Panc1 (cell line): ENCODE data around the gene REV1. TPM values are rescaled to one million over a fixed set of nuclear protein-coding genes. Genes with fewer than 3 reads are reported as not detected.
"Not testable (repeated sequence)": the region's sequence is repeated elsewhere in the genome, so short reads cannot be mapped to it uniquely, and the experiment has no call there.

ENCODE experiments used
- ATAC-seq: fragments of 200-7000 bp; cut with Tn5 transposase; 2 replicates; pipeline ENCODE4 v1.9.1; 2020; ENCODE audit warnings: mild to moderate bottlenecking, moderate library complexity
- BruUV-seq: library from RNA; stranded (reverse); fragments of 400-500 nt; replicated peaks from 2 replicates; lab custom pipeline; 2021; lab: Mats Ljungman, UMichigan
- CTCF ChIA-PET: fragments of 300-600 bp; sonication (Branson Sonifier 250); formaldehyde crosslinking; loops from one replicate; lab custom pipeline; 2022; ENCODE audit warnings: antibody characterized with exemption; lab: Charles Lee
- POLR2A ChIA-PET: fragments of 300-600 bp; sonication (Branson Sonifier 250); formaldehyde crosslinking; loops from one replicate; lab custom pipeline; 2022; ENCODE audit warnings: antibody characterized with exemption; lab: Charles Lee
- DNase-seq: peaks from one replicate; pipeline ENCODE4 v3.0.0-alpha.2; 2010; ENCODE audit warnings: low read depth, low spot score
- H3K27ac ChIP-seq: 2 replicates; pipeline ENCODE4 v1.5.1; 2011; ENCODE audit warnings: mild to moderate bottlenecking, low read length, inconsistent platforms
- H3K27me3 ChIP-seq: fragments of 200-500 bp; sonication (Bioruptor generic); 2 replicates; pipeline ENCODE4 v1.6.0; 2014; ENCODE audit warnings: low read length, inconsistent platforms; ENCODE audit not compliant: control insufficient read depth, insufficient read depth
- H3K36me3 ChIP-seq: fragments of 200-500 bp; sonication (Bioruptor generic); 2 replicates; pipeline ENCODE4 v1.5.1; 2014; ENCODE audit warnings: inconsistent platforms, mild to moderate bottlenecking, low read length, moderate library complexity; ENCODE audit not compliant: control insufficient read depth, insufficient read depth
- H3K4me1 ChIP-seq: 2 replicates; pipeline ENCODE4 v1.5.1; 2011; ENCODE audit warnings: inconsistent platforms, mild to moderate bottlenecking, low read length, moderate library complexity; ENCODE audit not compliant: control insufficient read depth, insufficient read depth
- H3K4me3 ChIP-seq, 2 experiments: 2 replicates each; pipeline ENCODE4 v1.5.1; 2011 to 2012; ENCODE audit warnings: low read depth in 2 of 2, low read length in 2 of 2, mild to moderate bottlenecking in 2 of 2, inconsistent platforms in 1 of 2, moderate library complexity in 1 of 2
- H3K9me3 ChIP-seq: fragments of 200-500 bp; sonication (Bioruptor generic); 2 replicates; pipeline ENCODE4 v1.5.1; 2014; ENCODE audit warnings: low read depth, mild to moderate bottlenecking, inconsistent platforms, low read length, moderate library complexity; ENCODE audit not compliant: control insufficient read depth, insufficient read depth
- POLR2AphosphoS5 ChIP-seq: IDR thresholded peaks from 2 replicates; pipeline ENCODE4 v1.6.1; 2012; ENCODE audit warnings: mild to moderate bottlenecking, low read depth, low read length, moderate library complexity
- SIN3A ChIP-seq: IDR thresholded peaks from 2 replicates; pipeline ENCODE4 v1.6.1; 2012; ENCODE audit warnings: low read depth, mild to moderate bottlenecking, low read length, moderate library complexity, borderline replicate concordance; ENCODE audit not compliant: insufficient read depth
- TCF7L2 ChIP-seq: IDR thresholded peaks from 2 replicates; pipeline ENCODE4 v1.6.1; 2011; ENCODE audit warnings: mild to moderate bottlenecking, low read depth, low read length, inconsistent platforms
- in situ Hi-C: cut with HindIII; loops from 2 replicates; pipeline ENCODE4 v1.10.0; 2016; ENCODE audit warnings: low sequenced_read_pairs, low pct_unique_long_range_greater_than_20kb
- intact Hi-C: fragments of 100-400 bp; cut with micrococcal nuclease; formaldehyde crosslinking; loops from one replicate; pipeline ENCODE4 v1.10.0; 2022; ENCODE audit not compliant: unreplicated experiment
- total RNA-seq: library from RNA; stranded (reverse); gene quantifications from one replicate; pipeline ENCODE4 v1.2.1, GENCODE V29; 2021; ENCODE audit not compliant: unreplicated experiment
- TF ChIP-seq, protein P1 (sequence below): fragments of 450-650 bp; IDR thresholded peaks from 2 replicates; pipeline ENCODE4 v1.5.1; 2017; ENCODE audit warnings: mild to moderate bottlenecking
- TF ChIP-seq, protein P2 (sequence below), 2 experiments: IDR thresholded peaks; 2 replicates each; pipeline ENCODE4 v1.6.1; 2011 to 2012; ENCODE audit warnings: low read depth in 2 of 2, control low read depth in 1 of 2, low read length in 1 of 2, mild to moderate bottlenecking in 1 of 2, moderate library complexity in 1 of 2; ENCODE audit not compliant: insufficient read depth in 1 of 2

REV1 gene
- total RNA-seq, 1 experiment from 2014 or later = 35.0 TPM

DNA sequence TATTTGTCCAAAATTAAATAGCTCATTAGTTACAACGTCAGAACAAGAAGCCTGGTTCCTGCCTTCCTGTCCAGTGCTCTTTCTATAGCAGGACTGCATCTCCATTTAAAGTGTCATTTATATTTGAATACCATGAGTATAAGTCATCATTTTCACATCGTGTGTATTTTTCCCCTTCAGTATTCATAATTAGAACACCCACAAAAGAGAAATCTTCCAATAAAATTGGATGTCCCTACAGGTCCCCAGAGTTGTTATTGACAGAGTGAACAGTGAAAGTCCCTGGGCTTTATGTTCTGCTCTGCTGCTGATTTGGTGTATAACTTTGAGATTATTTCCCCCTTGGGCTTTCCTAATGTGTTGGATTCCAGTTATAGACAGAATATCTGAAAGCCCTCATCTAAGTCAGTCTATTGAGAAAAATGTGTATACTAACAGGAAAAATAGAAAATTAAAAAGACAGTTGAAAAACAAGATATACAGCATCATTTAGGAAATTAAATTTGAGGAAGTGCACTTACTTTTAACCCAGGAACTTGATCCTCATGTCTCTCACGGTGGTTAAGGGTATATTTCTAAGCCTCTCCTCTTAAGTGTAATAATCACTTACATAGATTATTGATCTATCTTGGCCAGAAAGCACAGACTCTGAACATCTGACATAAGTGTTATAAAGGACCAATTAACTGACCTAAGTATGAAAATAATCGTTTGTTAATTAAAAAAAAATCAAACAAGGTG, 15.2 kb upstream of the REV1 start:
- Histone ChIP-seq H3K9me3 (no peaks in the 10 kb centered on the region), H3K27ac (no peak overlapping the region), H3K36me3 (no peaks in the 10 kb centered on the region), H3K27me3 (peaks cover 2% of the 10 kb centered on the region), H3K4me3 (no peak overlapping the region), H3K4me1 (no peaks in the 10 kb centered on the region)
- no peak for DNase-seq
- ChIA-PET POLR2A (no interaction called here), CTCF (no interaction called here)
- intact Hi-C loops (no loop called here), in situ Hi-C loops (no loop called here)
- no peak for TF ChIP-seq TCF7L2
- TF ChIP-seq POLR2AphosphoS5 = no peak
- no peak for TF ChIP-seq SIN3A
- TF ChIP-seq, protein P1, sequence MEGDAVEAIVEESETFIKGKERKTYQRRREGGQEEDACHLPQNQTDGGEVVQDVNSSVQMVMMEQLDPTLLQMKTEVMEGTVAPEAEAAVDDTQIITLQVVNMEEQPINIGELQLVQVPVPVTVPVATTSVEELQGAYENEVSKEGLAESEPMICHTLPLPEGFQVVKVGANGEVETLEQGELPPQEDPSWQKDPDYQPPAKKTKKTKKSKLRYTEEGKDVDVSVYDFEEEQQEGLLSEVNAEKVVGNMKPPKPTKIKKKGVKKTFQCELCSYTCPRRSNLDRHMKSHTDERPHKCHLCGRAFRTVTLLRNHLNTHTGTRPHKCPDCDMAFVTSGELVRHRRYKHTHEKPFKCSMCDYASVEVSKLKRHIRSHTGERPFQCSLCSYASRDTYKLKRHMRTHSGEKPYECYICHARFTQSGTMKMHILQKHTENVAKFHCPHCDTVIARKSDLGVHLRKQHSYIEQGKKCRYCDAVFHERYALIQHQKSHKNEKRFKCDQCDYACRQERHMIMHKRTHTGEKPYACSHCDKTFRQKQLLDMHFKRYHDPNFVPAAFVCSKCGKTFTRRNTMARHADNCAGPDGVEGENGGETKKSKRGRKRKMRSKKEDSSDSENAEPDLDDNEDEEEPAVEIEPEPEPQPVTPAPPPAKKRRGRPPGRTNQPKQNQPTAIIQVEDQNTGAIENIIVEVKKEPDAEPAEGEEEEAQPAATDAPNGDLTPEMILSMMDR = no peak
- TF ChIP-seq, protein P2, sequence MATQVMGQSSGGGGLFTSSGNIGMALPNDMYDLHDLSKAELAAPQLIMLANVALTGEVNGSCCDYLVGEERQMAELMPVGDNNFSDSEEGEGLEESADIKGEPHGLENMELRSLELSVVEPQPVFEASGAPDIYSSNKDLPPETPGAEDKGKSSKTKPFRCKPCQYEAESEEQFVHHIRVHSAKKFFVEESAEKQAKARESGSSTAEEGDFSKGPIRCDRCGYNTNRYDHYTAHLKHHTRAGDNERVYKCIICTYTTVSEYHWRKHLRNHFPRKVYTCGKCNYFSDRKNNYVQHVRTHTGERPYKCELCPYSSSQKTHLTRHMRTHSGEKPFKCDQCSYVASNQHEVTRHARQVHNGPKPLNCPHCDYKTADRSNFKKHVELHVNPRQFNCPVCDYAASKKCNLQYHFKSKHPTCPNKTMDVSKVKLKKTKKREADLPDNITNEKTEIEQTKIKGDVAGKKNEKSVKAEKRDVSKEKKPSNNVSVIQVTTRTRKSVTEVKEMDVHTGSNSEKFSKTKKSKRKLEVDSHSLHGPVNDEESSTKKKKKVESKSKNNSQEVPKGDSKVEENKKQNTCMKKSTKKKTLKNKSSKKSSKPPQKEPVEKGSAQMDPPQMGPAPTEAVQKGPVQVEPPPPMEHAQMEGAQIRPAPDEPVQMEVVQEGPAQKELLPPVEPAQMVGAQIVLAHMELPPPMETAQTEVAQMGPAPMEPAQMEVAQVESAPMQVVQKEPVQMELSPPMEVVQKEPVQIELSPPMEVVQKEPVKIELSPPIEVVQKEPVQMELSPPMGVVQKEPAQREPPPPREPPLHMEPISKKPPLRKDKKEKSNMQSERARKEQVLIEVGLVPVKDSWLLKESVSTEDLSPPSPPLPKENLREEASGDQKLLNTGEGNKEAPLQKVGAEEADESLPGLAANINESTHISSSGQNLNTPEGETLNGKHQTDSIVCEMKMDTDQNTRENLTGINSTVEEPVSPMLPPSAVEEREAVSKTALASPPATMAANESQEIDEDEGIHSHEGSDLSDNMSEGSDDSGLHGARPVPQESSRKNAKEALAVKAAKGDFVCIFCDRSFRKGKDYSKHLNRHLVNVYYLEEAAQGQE (IDR thresholded peaks at IDR 0.05; ENCODE audit: insufficient read depth in 1 of 2, low read depth in 2 of 2, low read length in 1 of 2) = no peak
- ATAC-seq = no peak
- no TSS peak for BruUV-seq

DNA sequence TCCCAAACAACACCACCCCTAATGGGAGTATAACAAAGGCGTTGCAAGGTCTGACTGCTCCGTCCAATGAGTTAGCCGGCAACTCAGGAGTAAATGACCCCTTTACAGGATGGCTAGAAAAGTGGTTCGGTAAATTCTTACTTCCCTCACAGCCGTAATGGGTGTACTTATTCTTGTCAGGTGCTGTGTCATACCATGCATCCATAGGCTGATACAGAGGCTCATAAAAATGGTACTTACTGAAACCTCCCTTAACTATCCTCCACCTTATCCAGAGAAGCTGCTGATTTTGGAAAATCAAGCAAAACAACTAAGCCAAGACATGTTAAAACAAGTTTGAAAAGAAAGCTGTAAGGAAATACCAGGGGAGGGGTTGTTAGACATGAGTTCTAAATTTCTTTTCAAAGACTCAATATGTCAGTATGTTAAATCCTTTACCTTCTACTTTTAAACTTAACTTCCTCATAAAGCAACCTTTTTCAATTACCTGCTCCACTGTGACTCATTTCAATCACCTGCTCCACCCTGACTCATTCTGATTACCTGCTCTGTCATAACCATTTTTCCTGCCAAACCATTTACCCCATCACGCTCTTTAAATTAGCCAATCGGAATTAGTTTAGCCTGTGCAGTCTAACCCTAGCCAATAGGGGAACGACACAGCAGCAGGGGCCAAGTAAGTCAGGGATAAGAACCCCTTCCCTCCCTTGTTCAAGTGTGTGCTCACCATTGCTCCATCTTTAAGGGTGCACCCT, 14.0 kb upstream of the REV1 start:
- CTCF ChIA-PET, H3K4me1 ChIP-seq, intact Hi-C loops, H3K27me3 ChIP-seq, H3K36me3 ChIP-seq, POLR2A ChIA-PET, H3K27ac ChIP-seq, H3K9me3 ChIP-seq, DNase-seq, in situ Hi-C loops, H3K4me3 ChIP-seq, ATAC-seq, BruUV-seq: not testable (repeated sequence)

DNA sequence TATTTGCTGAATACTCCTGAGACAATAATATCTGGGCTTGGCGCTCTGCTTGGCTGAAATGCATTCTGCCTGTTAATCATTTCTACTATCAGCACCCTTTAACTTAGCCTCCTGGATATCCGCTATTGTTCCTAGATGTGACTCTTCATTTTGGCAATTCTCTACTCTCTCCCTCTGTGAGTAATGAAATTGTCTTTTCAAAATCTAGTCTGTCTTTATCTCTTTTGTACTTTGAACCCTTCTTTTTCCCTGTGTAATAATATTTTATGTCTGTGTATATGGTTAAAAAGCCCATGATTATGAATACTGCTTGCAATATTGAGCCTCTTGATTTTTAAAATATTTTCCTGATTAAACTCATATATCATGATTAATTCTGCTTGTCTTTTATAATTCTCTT, 6.2 kb upstream of the REV1 start:
- no peak for TF ChIP-seq POLR2AphosphoS5
- TF ChIP-seq, protein P1 = no peak
- no peak for TF ChIP-seq TCF7L2
- TF ChIP-seq, protein P2 (IDR thresholded peaks at IDR 0.05; ENCODE audit: insufficient read depth in 1 of 2, low read depth in 2 of 2, low read length in 1 of 2) = no peak
- DNase-seq (no peak), ATAC-seq (no peak)
- ChIA-PET POLR2A (no interaction called here), CTCF (no interaction called here)
- Histone ChIP-seq H3K27me3 (peaks cover 16% of the 10 kb centered on the region), H3K4me3 (no peak overlapping the region), H3K27ac (no peak overlapping the region), H3K4me1 (no peaks in the 10 kb centered on the region), H3K9me3 (no peaks in the 10 kb centered on the region), H3K36me3 (no peaks in the 10 kb centered on the region)
- in situ Hi-C loops = no loop called here
- intact Hi-C loops = loop anchor here (10.0 kb wide), 1 partner anchor 411 kb away; no protein-coding TSS in a partner anchor
- BruUV-seq = no TSS peak
